A172 (cell line): Measurements from ENCODE around the gene AMBRA1. TPM values are rescaled to one million over a fixed set of nuclear protein-coding genes. Genes with fewer than 3 reads are reported as not detected.

Source experiments
- DNase-seq: peaks from one replicate; pipeline ENCODE4 v3.0.0-alpha.2; 2015; ENCODE audit warnings: low spot score
- total RNA-seq: library from RNA; depleted of rRNA; stranded (reverse); fragments of >200 nt; shearing (Covaris generic); gene quantifications from 2 replicates; pipeline ENCODE4 v1.2.3, GENCODE V29; 2014

Gene AMBRA1
- total RNA-seq, 1 experiment from 2014 or later: 44.3 TPM

DNA sequence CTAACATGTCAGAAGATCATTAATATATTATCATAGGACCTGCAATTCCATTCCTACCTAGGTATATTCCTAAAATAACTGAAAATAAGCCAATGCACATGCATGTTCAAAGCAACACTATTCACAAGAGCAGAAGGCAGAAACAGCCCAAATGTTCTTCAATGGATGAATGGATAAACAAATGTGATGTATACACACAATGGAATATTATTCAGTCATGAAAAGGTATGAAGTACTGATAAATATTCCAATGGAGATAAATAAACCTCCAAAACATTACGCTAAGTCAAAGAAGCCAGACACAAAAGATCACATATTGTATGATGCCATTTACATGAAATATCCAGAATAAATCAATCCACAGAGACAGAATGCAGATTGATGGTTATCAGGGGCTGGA, 16.8 kb downstream of the AMBRA1 start:
- DNase-seq: no peak

DNA sequence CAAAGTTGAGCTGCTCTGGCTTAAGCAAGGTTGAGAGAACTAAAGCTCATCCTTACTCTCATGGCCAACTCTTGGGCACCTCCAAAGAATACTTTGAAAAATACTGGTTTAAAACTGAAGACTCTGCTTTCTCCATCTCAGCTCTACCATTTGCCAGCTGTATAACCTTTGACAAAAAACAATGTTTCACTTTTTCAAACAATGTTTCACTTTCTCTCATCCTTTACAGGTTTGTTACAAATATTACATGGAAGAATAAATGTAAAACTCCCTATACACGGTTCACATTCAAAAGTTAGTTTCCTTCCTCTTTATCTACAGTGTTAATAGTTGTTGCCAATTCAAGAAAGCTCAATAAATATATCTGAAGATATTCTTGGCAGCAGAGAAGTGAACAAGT, 19.2 kb downstream of the AMBRA1 start:
- no peak for DNase-seq

- DNase-seq: no peak
Measured at GRCh38 chr11:46570790-46571398, 22.9 kb downstream of the AMBRA1 start.

DNA sequence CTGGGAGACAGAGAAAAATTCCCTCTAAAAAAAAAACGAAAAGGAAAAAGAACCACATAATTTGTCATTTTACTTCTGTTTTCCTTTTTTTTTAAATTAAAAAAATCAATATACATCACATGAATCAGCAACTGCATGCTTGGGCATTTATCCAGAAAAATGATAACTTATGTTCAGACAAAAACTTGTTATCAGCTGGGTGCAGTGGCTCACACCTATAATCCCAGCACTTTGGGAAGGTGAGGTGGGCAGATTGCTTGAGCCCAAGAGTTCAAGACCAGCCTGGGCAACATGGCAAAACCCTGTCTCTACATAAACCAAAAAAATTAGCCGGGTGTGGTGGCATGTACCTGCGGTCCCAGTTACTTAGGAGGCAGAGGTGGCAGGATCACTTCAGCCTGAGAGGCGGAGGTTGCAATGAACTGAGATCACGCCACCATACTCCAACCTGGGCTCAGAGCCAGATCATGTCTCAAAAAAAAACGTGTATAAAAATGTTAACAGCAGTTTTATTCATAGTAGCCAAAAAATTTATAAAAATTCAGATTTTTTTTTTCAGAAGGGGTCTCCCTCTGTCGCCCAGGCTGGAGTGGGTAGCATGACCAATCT, 28.5 kb downstream of the AMBRA1 start:
- DNase-seq: no peak

DNA sequence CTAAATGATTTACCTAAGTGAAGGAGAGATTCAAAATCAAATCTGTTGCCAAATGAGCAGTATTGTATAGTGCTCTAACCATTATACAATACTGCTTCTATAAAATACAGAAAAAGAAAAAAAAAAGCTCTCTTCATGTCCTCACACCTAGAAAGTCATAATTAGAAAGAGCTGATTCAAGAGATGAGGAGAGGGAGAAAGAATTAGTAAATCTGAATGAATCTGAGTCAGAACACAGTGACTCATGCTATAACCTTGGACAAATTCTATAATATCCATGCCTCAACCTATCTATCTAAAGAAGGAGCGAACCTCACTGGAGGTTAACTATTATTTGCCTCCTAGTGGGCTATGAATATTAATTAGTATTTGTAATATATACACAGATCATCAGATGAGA, 29.4 kb downstream of the AMBRA1 start:
- peak; percentile 73 for DNase-seq

DNA sequence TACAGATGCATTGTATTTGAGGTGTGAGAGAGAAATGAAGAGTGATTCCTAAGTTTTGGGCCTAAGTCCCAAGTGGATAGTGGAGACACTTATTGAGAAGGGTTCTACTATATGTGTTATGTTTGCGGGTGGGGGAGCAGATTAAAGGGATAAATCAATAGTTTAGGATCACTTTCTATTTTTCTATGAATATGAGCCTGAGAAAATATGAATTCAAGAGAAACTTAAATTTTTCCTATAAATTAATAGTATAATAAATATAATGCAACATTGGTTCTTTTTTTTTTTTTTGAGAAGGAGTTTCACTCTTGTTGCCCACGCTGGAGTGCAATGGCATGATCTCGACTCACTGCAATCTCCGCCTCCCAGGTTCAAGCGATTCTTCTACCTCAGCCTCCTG, 31.3 kb downstream of the AMBRA1 start:
- no peak for DNase-seq

GRCh38 chr11:46560300-46560991, 33.4 kb downstream of the AMBRA1 start:
- DNase-seq: peak; percentile 38

- DNase-seq: no peak
Measured at GRCh38 chr11:46559815-46560214, 34.0 kb downstream of the AMBRA1 start.

DNA sequence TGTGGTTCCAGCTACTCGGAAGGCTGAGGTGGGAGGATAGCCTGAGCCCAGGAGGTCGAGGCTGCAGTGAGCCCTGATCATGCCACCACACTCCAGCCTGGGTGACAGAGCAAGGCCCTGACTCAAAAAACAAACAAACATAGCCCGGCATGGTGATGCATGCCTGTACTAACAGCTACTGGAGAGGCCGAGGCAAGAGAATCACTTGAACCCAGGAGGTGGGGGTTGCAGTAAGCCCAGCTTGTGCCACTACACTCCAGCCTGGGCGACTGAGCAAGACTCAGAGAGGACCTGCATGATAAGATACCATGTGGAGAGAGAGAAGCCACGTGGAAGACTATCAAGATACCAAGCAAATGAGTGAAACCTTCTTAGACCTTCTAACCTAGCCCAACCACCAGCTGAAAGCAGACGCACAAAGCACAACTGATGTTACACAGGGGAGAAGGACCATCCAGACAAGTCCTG, 36.1 kb downstream of the AMBRA1 start:
- DNase-seq: peak; percentile 51

DNA sequence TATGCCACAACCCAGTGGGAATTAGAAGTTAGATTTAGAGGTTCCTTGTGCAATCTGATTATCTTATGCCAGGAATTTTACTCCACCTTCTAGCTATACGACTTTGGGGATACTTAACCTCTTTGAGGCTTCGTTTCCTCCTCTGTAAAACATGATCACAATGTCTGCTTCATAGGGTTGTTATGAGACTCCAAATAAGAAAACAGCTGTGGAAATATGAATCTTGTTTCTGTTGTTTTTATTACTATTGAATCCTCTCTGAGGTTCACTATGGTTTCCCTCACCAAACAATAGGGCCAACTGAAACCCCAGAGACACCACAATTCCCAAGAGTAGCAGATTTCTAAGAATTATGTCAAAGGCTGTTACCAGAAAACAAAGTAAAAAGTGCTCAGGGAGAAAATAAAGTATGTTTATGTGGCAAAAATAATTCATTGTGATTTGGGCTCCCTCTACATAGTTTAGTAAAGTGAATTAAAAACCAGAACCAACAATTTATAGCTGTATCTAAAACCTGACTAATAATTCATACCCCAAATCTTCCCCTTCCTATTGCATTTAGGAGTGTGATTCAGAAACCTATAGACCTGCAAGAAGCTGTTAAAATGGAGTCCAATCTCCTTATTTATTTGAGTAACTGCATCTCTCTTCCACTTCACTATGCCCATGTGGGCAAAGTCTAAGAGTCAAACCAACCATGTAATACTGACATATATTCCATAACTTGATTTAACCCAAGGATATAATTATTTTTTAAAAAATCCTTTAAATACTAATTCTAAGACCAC, 38.4 kb downstream of the AMBRA1 start:
- no peak for DNase-seq

- peak; percentile 82 for DNase-seq
Measured at GRCh38 chr11:46554213-46555147, 39.3 kb downstream of the AMBRA1 start.

GRCh38 chr11:46553814-46554212, 40.0 kb downstream of the AMBRA1 start:
- no peak for DNase-seq

DNA sequence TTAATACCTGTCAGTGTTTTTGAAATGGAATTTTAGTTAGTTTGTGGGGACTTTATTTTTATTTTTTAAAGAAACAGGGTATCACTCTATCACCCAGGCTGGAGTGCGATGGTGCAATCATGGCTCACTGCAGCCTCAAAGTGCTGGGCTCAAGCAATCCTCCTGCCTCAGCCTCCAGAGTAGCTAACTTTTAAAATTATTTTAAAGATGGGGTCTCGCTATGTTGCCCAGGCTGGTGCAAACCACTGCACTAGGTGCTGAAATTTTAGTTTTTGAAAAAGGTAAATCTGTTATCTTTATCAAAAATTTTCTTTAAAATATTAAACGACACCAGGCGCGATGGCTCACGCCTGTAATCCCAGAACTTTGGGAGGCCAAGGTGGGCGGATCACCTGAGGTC, 42.6 kb downstream of the AMBRA1 start:
- no peak for DNase-seq

DNA sequence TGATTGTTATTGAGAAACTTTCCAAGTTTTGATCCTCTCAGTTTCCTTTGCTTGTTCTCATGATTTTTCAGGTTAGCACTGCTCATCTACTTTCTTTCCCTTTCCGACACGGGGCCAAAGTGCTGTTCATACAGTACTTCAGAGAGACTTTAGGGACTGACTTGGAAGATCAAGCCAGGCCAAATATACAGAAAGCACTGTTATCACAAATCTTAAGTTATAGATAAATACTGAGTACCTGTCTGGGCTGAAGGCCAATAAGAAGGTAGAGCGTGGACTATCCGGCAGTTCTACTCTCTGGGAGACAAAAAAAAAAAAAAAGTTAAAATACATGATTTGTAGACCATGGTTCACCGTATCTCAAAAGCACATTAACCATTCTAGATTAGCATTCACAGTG, 46.2 kb downstream of the AMBRA1 start:
- no peak for DNase-seq

GRCh38 chr11:46543564-46543963, 50.3 kb downstream of the AMBRA1 start:
- no peak for DNase-seq

DNA sequence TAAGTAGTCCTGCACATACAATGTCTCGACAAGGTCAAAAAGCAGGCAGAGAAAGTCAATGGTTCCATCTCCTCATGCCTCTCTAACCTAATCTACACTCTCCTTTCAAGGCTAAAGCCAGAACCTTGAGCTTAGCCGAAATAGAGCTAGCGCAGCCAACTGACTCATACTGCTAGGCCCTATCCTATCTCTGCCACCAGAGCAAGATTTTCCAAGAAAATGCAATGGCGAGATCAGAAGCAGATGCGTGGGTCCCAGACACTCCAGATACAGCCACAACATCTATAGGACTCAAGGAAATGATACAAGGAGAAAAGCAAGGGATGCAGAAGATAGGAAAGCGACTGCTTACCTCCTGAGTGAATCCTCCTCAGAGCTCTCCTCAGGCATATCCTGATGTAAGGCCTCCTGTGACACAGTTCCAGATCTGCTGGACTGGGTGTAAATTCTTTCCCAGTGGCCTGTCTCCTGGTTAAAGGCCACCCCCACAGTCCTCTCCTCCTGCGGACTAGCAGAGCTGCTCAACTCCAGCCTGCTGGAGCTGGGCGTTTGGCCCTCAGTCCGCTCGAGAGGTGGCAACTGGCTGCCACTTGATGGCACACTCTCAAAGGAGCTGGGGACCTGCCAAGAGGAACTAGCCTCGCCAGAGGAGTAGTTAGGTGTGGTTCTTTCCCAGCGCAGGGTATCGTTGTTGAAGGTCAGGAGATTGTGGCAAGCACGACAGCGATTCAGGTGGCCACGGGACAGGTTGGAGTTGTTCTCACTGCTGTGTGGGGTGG, 52.0 kb downstream of the AMBRA1 start:
- DNase-seq: no peak

GRCh38 chr11:46540807-46541206, 53.0 kb downstream of the AMBRA1 start:
- no peak for DNase-seq

DNA sequence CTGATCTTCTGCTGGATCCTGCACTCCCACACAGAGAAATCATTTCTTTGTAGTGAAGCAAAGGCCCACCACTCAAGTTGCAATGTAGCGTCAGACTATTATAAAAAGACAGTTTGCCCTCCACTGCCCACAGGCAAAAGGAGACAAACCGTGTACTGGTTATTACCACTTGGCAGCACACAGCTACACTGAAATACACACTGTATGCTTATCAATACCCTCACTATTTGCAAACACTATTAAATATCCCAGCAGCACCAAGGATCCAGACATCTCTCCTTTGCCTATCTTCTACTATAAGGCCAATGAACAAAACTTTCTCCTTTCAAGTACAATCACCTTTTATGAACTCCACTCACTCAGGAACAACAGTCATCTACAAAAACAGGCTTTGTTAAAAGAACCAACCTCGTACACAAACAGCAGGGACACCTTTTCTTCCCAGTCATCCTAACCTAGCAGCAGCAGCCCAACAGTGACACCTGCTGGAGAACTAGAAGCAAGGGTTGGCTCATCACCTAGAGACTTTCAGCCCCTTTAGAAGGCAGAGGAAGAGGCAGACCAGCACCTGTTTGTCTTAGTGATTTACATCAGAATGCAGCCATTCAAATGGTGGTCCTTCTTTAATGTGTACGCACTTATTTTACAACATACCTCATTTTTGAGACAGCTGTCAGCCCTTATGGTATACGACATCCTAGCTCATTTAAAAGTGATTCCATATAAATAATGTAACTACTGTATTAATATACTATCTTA, 56.1 kb downstream of the AMBRA1 start:
- DNase-seq: peak; percentile 85

- no peak for DNase-seq
Measured at GRCh38 chr11:46537121-46537520, 56.7 kb downstream of the AMBRA1 start.

GRCh38 chr11:46535688-46536087, 58.1 kb downstream of the AMBRA1 start:
- no peak for DNase-seq
